ENCODE data around the gene IQSEC3.
A peak's percentile ranks its signal among the peaks of the same experiment; 100 is the strongest.
"Not testable (repeated sequence)": the region's sequence is repeated elsewhere in the genome, so short reads cannot be mapped to it uniquely, and the experiment has no call there.

The IQSEC3 gene

GRCh38 chr12:213527-213932 is 147.0 kb downstream of the IQSEC3 start:
- H3K27me3 ChIP-seq (ENCODE audit: insufficient read depth, low read length, poor library complexity), result no peaks in the 10 kb centered on the region
- no peak overlapping the region for H3K18ac ChIP-seq (ENCODE audit: low read length)
- no peak overlapping the region for H2AK5ac ChIP-seq (ENCODE audit: low read length)
- H3K36me3 ChIP-seq (ENCODE audit: control insufficient read depth, insufficient read depth, low read length), result no peaks in the 10 kb centered on the region
- H3K56ac ChIP-seq (ENCODE audit: low read length), result no peak overlapping the region
- H3K27ac ChIP-seq (ENCODE audit: low read depth, low read length), result no peak overlapping the region
- WGBS (ENCODE audit: extremely low coverage, insufficient coverage, low lambda C conversion rate), result no CpG with 5 or more reads among the region's 12 CpGs
- no peak overlapping the region for H4K5ac ChIP-seq (ENCODE audit: low read length)
- H2BK120ac ChIP-seq (ENCODE audit: low read depth, low read length), result no peak overlapping the region
- no peak overlapping the region for H3K4me2 ChIP-seq (ENCODE audit: low read length)
- H3K79me1 ChIP-seq (ENCODE audit: low read length), result no peaks in the 10 kb centered on the region
- no peak overlapping the region for H2BK5ac ChIP-seq (ENCODE audit: low read length)
- H3K9ac ChIP-seq (ENCODE audit: low read length), result no peak overlapping the region
- H3K4ac ChIP-seq (ENCODE audit: low read depth, low read length), result no peak overlapping the region
- H3K4me3 ChIP-seq (ENCODE audit: low read length), result no peak overlapping the region
- peaks cover 3% of the 10 kb centered on the region for H3K4me1 ChIP-seq (ENCODE audit: control insufficient read depth, low read depth, low read length)
- DNase-seq, result no peak
- no peaks in the 10 kb centered on the region for H3K79me2 ChIP-seq (ENCODE audit: control insufficient read depth, insufficient read depth, low read length)
- no peak overlapping the region for H4K8ac ChIP-seq (ENCODE audit: low read depth, low read length)
- no peak overlapping the region for H3K23ac ChIP-seq (ENCODE audit: low read length)
- H2BK15ac ChIP-seq (replicated peaks; ENCODE audit: low read depth), result no peak overlapping the region

GRCh38 chr12:214003-214741 is 147.6 kb downstream of the IQSEC3 start, which contains the start of gene SLC6A12:
Gene SLC6A12 (minus strand): TSS chr12:214157. CDS start chr12:209986, 4,171 bp downstream.
- no peak within 1 kb of the TSS for H3K23ac ChIP-seq (ENCODE audit: low read length)
- no peak within 1 kb of the TSS for H3K4ac ChIP-seq (ENCODE audit: low read depth, low read length)
- no peak within 1 kb of the TSS for H3K27ac ChIP-seq (ENCODE audit: low read depth, low read length)
- H3K79me2 ChIP-seq (ENCODE audit: control insufficient read depth, insufficient read depth, low read length), result no peaks in the 10 kb centered on the region
- no peaks in the 10 kb centered on the region for H3K79me1 ChIP-seq (ENCODE audit: low read length)
- H2BK5ac ChIP-seq (ENCODE audit: low read length), result no peak within 1 kb of the TSS
- no peaks in the 10 kb centered on the region for H3K27me3 ChIP-seq (ENCODE audit: insufficient read depth, low read length, poor library complexity)
- no peak within 1 kb of the TSS for H3K4me3 ChIP-seq (ENCODE audit: low read length)
- H3K56ac ChIP-seq (ENCODE audit: low read length), result peak within 1 kb of the TSS; percentile 34
- H4K8ac ChIP-seq (ENCODE audit: low read depth, low read length), result no peak within 1 kb of the TSS
- peak; percentile 70 for DNase-seq
- WGBS (ENCODE audit: extremely low coverage, insufficient coverage, low lambda C conversion rate), result no CpG with 5 or more reads among the region's 14 CpGs
- H3K4me2 ChIP-seq (ENCODE audit: low read length), result no peak within 1 kb of the TSS
- H3K36me3 ChIP-seq (ENCODE audit: control insufficient read depth, insufficient read depth, low read length), result no peaks in the 10 kb centered on the region
- H3K18ac ChIP-seq (ENCODE audit: low read length), result no peak within 1 kb of the TSS
- H3K4me1 ChIP-seq (ENCODE audit: control insufficient read depth, low read depth, low read length), result peaks cover 3% of the 10 kb centered on the region
- H2BK15ac ChIP-seq (replicated peaks; ENCODE audit: low read depth), result no peak within 1 kb of the TSS
- H3K9ac ChIP-seq (ENCODE audit: low read length), result no peak within 1 kb of the TSS
- H4K5ac ChIP-seq (ENCODE audit: low read length), result no peak within 1 kb of the TSS
- no peak within 1 kb of the TSS for H2AK5ac ChIP-seq (ENCODE audit: low read length)
- no peak within 1 kb of the TSS for H2BK120ac ChIP-seq (ENCODE audit: low read depth, low read length)

GRCh38 chr12:215116-215515 is 148.5 kb downstream of the IQSEC3 start:
- Histone ChIP-seq H3K4me2 (ENCODE audit: low read length) (no peak overlapping the region), H2AK5ac (ENCODE audit: low read length) (no peak overlapping the region)

GRCh38 chr12:217029-217428 is 150.5 kb downstream of the IQSEC3 start:
- not testable (repeated sequence) for H3K23ac ChIP-seq (ENCODE audit: low read length); H3K36me3 ChIP-seq (ENCODE audit: control insufficient read depth, insufficient read depth, low read length); DNase-seq; H3K9ac ChIP-seq (ENCODE audit: low read length); H3K4me2 ChIP-seq (ENCODE audit: low read length); H3K27ac ChIP-seq (ENCODE audit: low read depth, low read length); H2BK5ac ChIP-seq (ENCODE audit: low read length); H2BK15ac ChIP-seq (replicated peaks; ENCODE audit: low read depth); H2BK120ac ChIP-seq (ENCODE audit: low read depth, low read length); H2AK5ac ChIP-seq (ENCODE audit: low read length); H3K4me1 ChIP-seq (ENCODE audit: control insufficient read depth, low read depth, low read length); H3K79me1 ChIP-seq (ENCODE audit: low read length); H3K4me3 ChIP-seq (ENCODE audit: low read length); H3K18ac ChIP-seq (ENCODE audit: low read length); H4K5ac ChIP-seq (ENCODE audit: low read length); H3K79me2 ChIP-seq (ENCODE audit: control insufficient read depth, insufficient read depth, low read length); H3K56ac ChIP-seq (ENCODE audit: low read length); H4K8ac ChIP-seq (ENCODE audit: low read depth, low read length); H3K27me3 ChIP-seq (ENCODE audit: insufficient read depth, low read length, poor library complexity); H3K4ac ChIP-seq (ENCODE audit: low read depth, low read length)
- 100% methylated on average over 2 of the region's 6 CpGs for WGBS (ENCODE audit: extremely low coverage, insufficient coverage, low lambda C conversion rate)

More at GRCh38 chr12:215116-215515, 148.5 kb downstream of the IQSEC3 start:
- Histone ChIP-seq H3K56ac (ENCODE audit: low read length) (no peak overlapping the region), H3K9ac (ENCODE audit: low read length) (no peak overlapping the region), H2BK5ac (ENCODE audit: low read length) (no peak overlapping the region), H3K27ac (ENCODE audit: low read depth, low read length) (no peak overlapping the region), H3K4ac (ENCODE audit: low read depth, low read length) (no peak overlapping the region), H3K18ac (ENCODE audit: low read length) (no peak overlapping the region), H3K4me3 (ENCODE audit: low read length) (no peak overlapping the region), H3K36me3 (ENCODE audit: control insufficient read depth, insufficient read depth, low read length) (no peaks in the 10 kb centered on the region), H4K8ac (ENCODE audit: low read depth, low read length) (no peak overlapping the region), H3K27me3 (ENCODE audit: insufficient read depth, low read length, poor library complexity) (no peaks in the 10 kb centered on the region), H2BK120ac (ENCODE audit: low read depth, low read length) (no peak overlapping the region), H3K79me2 (ENCODE audit: control insufficient read depth, insufficient read depth, low read length) (no peaks in the 10 kb centered on the region), H3K23ac (ENCODE audit: low read length) (no peak overlapping the region), H3K4me1 (ENCODE audit: control insufficient read depth, low read depth, low read length) (peaks cover 4% of the 10 kb centered on the region), H2BK15ac (replicated peaks; ENCODE audit: low read depth) (no peak overlapping the region), H4K5ac (ENCODE audit: low read length) (no peak overlapping the region), H3K79me1 (ENCODE audit: low read length) (no peaks in the 10 kb centered on the region)
- DNase-seq, result no peak
- no CpG with 5 or more reads among the region's 6 CpGs for WGBS (ENCODE audit: extremely low coverage, insufficient coverage, low lambda C conversion rate)

- DNase-seq, result no peak
- Histone ChIP-seq H3K27me3 (ENCODE audit: insufficient read depth, low read length, poor library complexity) (no peaks in the 10 kb centered on the region), H3K4ac (ENCODE audit: low read depth, low read length) (no peak overlapping the region), H3K4me2 (ENCODE audit: low read length) (no peak overlapping the region), H3K4me1 (ENCODE audit: control insufficient read depth, low read depth, low read length) (peaks cover 5% of the 10 kb centered on the region), H3K79me1 (ENCODE audit: low read length) (no peaks in the 10 kb centered on the region), H3K79me2 (ENCODE audit: control insufficient read depth, insufficient read depth, low read length) (no peaks in the 10 kb centered on the region), H3K27ac (ENCODE audit: low read depth, low read length) (no peak overlapping the region), H2AK5ac (ENCODE audit: low read length) (no peak overlapping the region), H2BK5ac (ENCODE audit: low read length) (no peak overlapping the region), H4K5ac (ENCODE audit: low read length) (no peak overlapping the region), H4K8ac (ENCODE audit: low read depth, low read length) (no peak overlapping the region), H3K23ac (ENCODE audit: low read length) (no peak overlapping the region), H2BK15ac (replicated peaks; ENCODE audit: low read depth) (no peak overlapping the region), H3K9ac (ENCODE audit: low read length) (no peak overlapping the region), H3K36me3 (ENCODE audit: control insufficient read depth, insufficient read depth, low read length) (no peaks in the 10 kb centered on the region), H2BK120ac (ENCODE audit: low read depth, low read length) (no peak overlapping the region), H3K4me3 (ENCODE audit: low read length) (no peak overlapping the region), H3K18ac (ENCODE audit: low read length) (no peak overlapping the region), H3K56ac (ENCODE audit: low read length) (no peak overlapping the region)
- no CpG with 5 or more reads among the region's 5 CpGs for WGBS (ENCODE audit: extremely low coverage, insufficient coverage, low lambda C conversion rate)
Observed at GRCh38 chr12:218221-218620, 151.7 kb downstream of the IQSEC3 start.
